A549 (cell line): ENCODE results near the gene FIGN.

Experiments used
- PHF8 ChIP-seq: fragments of 200-600 bp; sonication (generic); IDR thresholded peaks from 2 replicates; pipeline ENCODE4 v1.6.1; 2016; ENCODE audit warnings: low read depth, mild to moderate bottlenecking, antibody characterized with exemption, moderate library complexity, borderline replicate concordance
- ZC3H11A ChIP-seq: fragments of 450-650 bp; IDR thresholded peaks from 2 replicates; pipeline ENCODE4 v1.6.1; 2014; ENCODE audit warnings: antibody characterized with exemption, mild to moderate bottlenecking

GRCh38 chr2:163630836-163631235 lies 105.0 kb downstream of the FIGN start:
- TF ChIP-seq PHF8 (no peak), ZC3H11A (no peak)
